ENCODE data around the gene JMJD1C.

Gene JMJD1C

GRCh38 chr10:63375859-63376258 is 89.9 kb downstream of the JMJD1C start:
- in situ Hi-C loops (cut with MboI; ENCODE audit: low sequenced_read_pairs, unreplicated experiment) = no loop called here
- no peak for DNase-seq (ENCODE audit: low spot score)
- no peak for TF ChIP-seq CTCF (IDR thresholded peaks at IDR 0.05; ENCODE audit: borderline replicate concordance, control extremely low read depth, extremely low read depth, insufficient read depth, missing control alignments)

- DNase-seq (ENCODE audit: low spot score) = no peak
- in situ Hi-C loops (cut with MboI; ENCODE audit: low sequenced_read_pairs, unreplicated experiment) = no loop called here
- TF ChIP-seq CTCF (IDR thresholded peaks at IDR 0.05; ENCODE audit: borderline replicate concordance, control extremely low read depth, extremely low read depth, insufficient read depth, missing control alignments) = no peak
Measured at GRCh38 chr10:63375458-63375857, 90.3 kb downstream of the JMJD1C start.

- no peak for DNase-seq (ENCODE audit: low spot score)
- in situ Hi-C loops (cut with MboI; ENCODE audit: low sequenced_read_pairs, unreplicated experiment) = no loop called here
Measured at GRCh38 chr10:63374991-63375390, 90.8 kb downstream of the JMJD1C start.

GRCh38 chr10:63373176-63373575 is 92.6 kb downstream of the JMJD1C start:
- no peak for TF ChIP-seq CTCF (IDR thresholded peaks at IDR 0.05; ENCODE audit: borderline replicate concordance, control extremely low read depth, extremely low read depth, insufficient read depth, missing control alignments)

More at GRCh38 chr10:63374991-63375390, 90.8 kb downstream of the JMJD1C start:
- TF ChIP-seq CTCF (IDR thresholded peaks at IDR 0.05; ENCODE audit: borderline replicate concordance, control extremely low read depth, extremely low read depth, insufficient read depth, missing control alignments) = no peak

GRCh38 chr10:63369711-63370110 is 96.1 kb downstream of the JMJD1C start:
- in situ Hi-C loops (cut with MboI; ENCODE audit: low sequenced_read_pairs, unreplicated experiment) = no loop called here
- no peak for TF ChIP-seq CTCF (IDR thresholded peaks at IDR 0.05; ENCODE audit: borderline replicate concordance, control extremely low read depth, extremely low read depth, insufficient read depth, missing control alignments)
- no peak for DNase-seq (ENCODE audit: low spot score)

More at GRCh38 chr10:63373176-63373575, 92.6 kb downstream of the JMJD1C start:
- no peak for DNase-seq (ENCODE audit: low spot score)
- in situ Hi-C loops (cut with MboI; ENCODE audit: low sequenced_read_pairs, unreplicated experiment) = no loop called here

- in situ Hi-C loops (cut with MboI; ENCODE audit: low sequenced_read_pairs, unreplicated experiment) = no loop called here
- DNase-seq (ENCODE audit: low spot score) = no peak
Measured at GRCh38 chr10:63368365-63368764, 97.4 kb downstream of the JMJD1C start.

More at GRCh38 chr10:63368365-63368764, 97.4 kb downstream of the JMJD1C start:
- TF ChIP-seq CTCF (IDR thresholded peaks at IDR 0.05; ENCODE audit: borderline replicate concordance, control extremely low read depth, extremely low read depth, insufficient read depth, missing control alignments) = no peak

Measured in GM13976 (cell line).